Spleen (tissue), 11 donors: ENCODE measurements around the gene ZC3H12D. TPM values are rescaled to one million over a fixed set of nuclear protein-coding genes. Genes with fewer than 3 reads are reported as not detected.
"Not testable (repeated sequence)": the region's sequence is repeated elsewhere in the genome, so short reads cannot be mapped to it uniquely, and the experiment has no call there.

Source experiments
- DNase-seq: peaks from one replicate; pipeline ENCODE4 v3.0.0-alpha.2; 2020
- H3K27ac ChIP-seq, 8 donors: fragments of 200-600 bp; sonication (generic) in 7 of 8; 1 replicate in 4 of 8; 2 replicates in 4 of 8; pipeline versions ENCODE4 v1.5.0 to v1.8.0; 2016 to 2021; ENCODE audit warnings: inconsistent platforms in 4 of 8, mild to moderate bottlenecking in 4 of 8, moderate library complexity in 1 of 8
- H3K27me3 ChIP-seq, 7 donors: fragments of 200-600 bp; sonication (generic) in 6 of 7; replicated peaks in 1 of 7; 1 replicate in 4 of 7; 2 replicates in 3 of 7; pipeline versions ENCODE4 v1.5.0 to v1.8.0; 2016 to 2021; ENCODE audit warnings: inconsistent platforms in 3 of 7, mild to moderate bottlenecking in 1 of 7
- H3K36me3 ChIP-seq, 6 donors: fragments of 200-600 bp; sonication (generic) in 5 of 6; 1 replicate in 4 of 6; 2 replicates in 2 of 6; pipeline versions ENCODE4 v1.5.0 to v1.8.0; 2016 to 2021; ENCODE audit warnings: inconsistent platforms in 2 of 6
- H3K4me1 ChIP-seq, 6 donors: fragments of 200-600 bp; sonication (generic) in 5 of 6; 1 replicate in 3 of 6; 2 replicates in 3 of 6; pipeline versions ENCODE4 v1.5.0 to v1.8.0; 2016 to 2021; ENCODE audit warnings: inconsistent platforms in 3 of 6
- H3K4me3 ChIP-seq, 8 donors: fragments of 200-600 bp; sonication (generic) in 7 of 8; 1 replicate in 4 of 8; 2 replicates in 4 of 8; pipeline versions ENCODE4 v1.5.0 to v1.8.0; 2016 to 2021; ENCODE audit warnings: inconsistent platforms in 4 of 8, mild to moderate bottlenecking in 4 of 8, moderate library complexity in 2 of 8
- H3K9me3 ChIP-seq, 8 donors: fragments of 200-600 bp; sonication (generic) in 7 of 8; 1 replicate in 4 of 8; 2 replicates in 4 of 8; pipeline versions ENCODE4 v1.5.0 to v1.8.0; 2016 to 2021; ENCODE audit warnings: inconsistent platforms in 4 of 8
- POLR2A ChIP-seq, 3 donors: fragments of 450-650 bp; IDR thresholded peaks; one replicate each; pipeline ENCODE4 v1.5.1; 2017; ENCODE audit warnings: antibody characterized with exemption in 3 of 3, mild to moderate bottlenecking in 1 of 3
- POLR2AphosphoS5 ChIP-seq, 3 donors: sonication (generic); formaldehyde crosslinking; IDR thresholded peaks; one replicate each; pipeline ENCODE4 v1.5.1; 2017; ENCODE audit warnings: antibody characterized with exemption in 3 of 3
- WGBS, 5 donors: extraction: QIAGEN DNeasy Blood & Tissue Kit in 3 of 5; methylation state at CpG; one replicate each; pipeline versions ENCODE4 v1.1.5 to v1.1.7; 2013 to 2018; 5-methylcytosine and 5-hydroxymethylcytosine counted together
- intact Hi-C: fragments of 100-400 bp; cut with DNase I; formaldehyde crosslinking; loops from one replicate; pipeline ENCODE4 v1.15.0; 2023; ENCODE audit warnings: low total_unique reads
- polyA plus RNA-seq, 3 donors: library from polyadenylated mRNA; stranded (reverse); fragments of 200-250 nt; gene quantifications; one replicate each; pipeline ENCODE4 v1.2.1, GENCODE V29; 2013
- total RNA-seq, 7 donors: library from RNA; depleted of rRNA in 3 of 7; stranded (reverse); fragments of >200 nt in 3 of 7; fragmentation: NEBNext Ultra II Directional in 4 of 7; extraction: Animal tissue kit (Norgen Biotek cat#: 25700) in 4 of 7; gene quantifications; one replicate each; pipeline versions ENCODE4 v1.1.0 to v1.2.1, GENCODE V29; 2016 to 2021
- TF ChIP-seq, protein P1 (sequence below), 11 experiments: fragments of 200-600 bp in 7 of 11; fragments of 450-650 bp in 4 of 11; sonication (generic) in 4 of 11; IDR thresholded peaks in 8 of 11; conservative IDR thresholded peaks in 3 of 11; 1 replicate in 7 of 11; 2 replicates in 4 of 11; pipeline versions ENCODE4 v1.4.0 to v1.8.0; 2016 to 2021; ENCODE audit warnings: antibody characterized with exemption in 11 of 11, inconsistent platforms in 4 of 11, mild to moderate bottlenecking in 1 of 11
- donor health status: healthy with polysubstance abuse.
- donor health status: DM: no; HTN: no; CAD: no; lungs with moderate emphysema.
- donor health status: DM: no; HTN: no; CAD: no.
- donor health status: Bipolar disorder and iron deficiency.
- donor health status: healthy.
- donor health status: DM: no; HTN: no; CAD: no.
- donor health status: DM: yes; HTN: yes; CAD: no.

The ZC3H12D gene
- total and polyA plus RNA-seq, 10 donors, result 15.2 to 38.4 (median 22.8) TPM

DNA sequence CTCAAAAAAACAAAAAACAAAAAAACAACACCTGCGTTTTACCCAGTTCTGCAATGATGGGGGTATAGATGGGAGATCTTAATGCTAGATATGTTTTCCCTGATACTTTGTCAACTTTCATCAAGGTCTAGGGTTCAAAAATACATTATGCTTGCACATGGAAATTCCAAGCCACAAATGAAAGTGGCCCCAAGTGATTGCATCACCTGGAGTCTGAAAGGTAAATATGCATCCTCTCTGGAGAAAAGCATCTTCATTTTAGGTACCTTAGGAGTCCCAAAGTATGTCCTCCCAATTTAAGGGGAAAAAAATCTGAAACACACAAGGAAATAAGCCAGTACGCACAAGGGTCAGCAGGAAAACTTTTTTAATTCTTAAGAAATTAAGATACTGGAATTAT, 12.6 kb upstream of the ZC3H12D start:
- intact Hi-C loops, result no loop called here
- WGBS, 5 donors, result 88 to 97% (median 92%) methylated on average over 2 of the region's 2 CpGs
- H3K27me3 ChIP-seq, result no peaks in the 10 kb centered on the region

DNA sequence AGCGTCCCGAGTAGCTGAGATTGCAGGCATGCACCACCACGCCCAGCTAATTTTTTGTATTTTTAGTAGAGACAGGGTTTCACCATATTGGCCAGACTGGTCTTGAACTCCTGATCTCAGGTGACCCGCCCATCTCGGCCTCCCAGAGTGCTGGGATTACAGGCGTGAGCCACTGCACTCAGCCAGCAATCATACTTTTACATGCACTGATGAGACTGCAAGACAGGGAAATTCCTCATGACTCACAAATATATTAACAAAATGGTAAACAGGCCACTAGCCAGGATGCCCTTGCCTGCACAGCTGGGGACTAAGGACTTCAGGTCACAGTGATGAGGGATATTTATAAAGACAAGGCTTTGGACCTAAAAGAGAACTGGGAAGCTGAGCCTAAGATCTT, 11.8 kb upstream of the ZC3H12D start:
- H3K36me3 ChIP-seq, H3K27me3 ChIP-seq, DNase-seq, H3K9me3 ChIP-seq, H3K27ac ChIP-seq, intact Hi-C loops, H3K4me3 ChIP-seq: not testable (repeated sequence)
- WGBS, 5 donors, result 81 to 93% (median 88%) methylated on average over 6 of the region's 6 CpGs
- H3K4me1 ChIP-seq, result peaks cover 0 to 33% (median 5%) of the 10 kb centered on the region in 6 donors

More for the DNA sequence above, 12.6 kb upstream of the ZC3H12D start:
- no peak for TF ChIP-seq POLR2AphosphoS5 (IDR thresholded peaks at IDR 0.05)
- TF ChIP-seq, protein P1, sequence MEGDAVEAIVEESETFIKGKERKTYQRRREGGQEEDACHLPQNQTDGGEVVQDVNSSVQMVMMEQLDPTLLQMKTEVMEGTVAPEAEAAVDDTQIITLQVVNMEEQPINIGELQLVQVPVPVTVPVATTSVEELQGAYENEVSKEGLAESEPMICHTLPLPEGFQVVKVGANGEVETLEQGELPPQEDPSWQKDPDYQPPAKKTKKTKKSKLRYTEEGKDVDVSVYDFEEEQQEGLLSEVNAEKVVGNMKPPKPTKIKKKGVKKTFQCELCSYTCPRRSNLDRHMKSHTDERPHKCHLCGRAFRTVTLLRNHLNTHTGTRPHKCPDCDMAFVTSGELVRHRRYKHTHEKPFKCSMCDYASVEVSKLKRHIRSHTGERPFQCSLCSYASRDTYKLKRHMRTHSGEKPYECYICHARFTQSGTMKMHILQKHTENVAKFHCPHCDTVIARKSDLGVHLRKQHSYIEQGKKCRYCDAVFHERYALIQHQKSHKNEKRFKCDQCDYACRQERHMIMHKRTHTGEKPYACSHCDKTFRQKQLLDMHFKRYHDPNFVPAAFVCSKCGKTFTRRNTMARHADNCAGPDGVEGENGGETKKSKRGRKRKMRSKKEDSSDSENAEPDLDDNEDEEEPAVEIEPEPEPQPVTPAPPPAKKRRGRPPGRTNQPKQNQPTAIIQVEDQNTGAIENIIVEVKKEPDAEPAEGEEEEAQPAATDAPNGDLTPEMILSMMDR (IDR thresholded peaks at IDR 0.05 in 8 of 11, conservative IDR thresholded peaks at IDR 0.05 in 3 of 11), result no peak
- TF ChIP-seq POLR2A (IDR thresholded peaks at IDR 0.05), result no peak
- Histone ChIP-seq H3K36me3 (no peaks in the 10 kb centered on the region), H3K4me3 (no peak overlapping the region), H3K27ac (no peak overlapping the region), H3K4me1 (peaks cover 0 to 33% (median 5%) of the 10 kb centered on the region in 6 donors), H3K9me3 (no peaks in the 10 kb centered on the region)
- no peak for DNase-seq

- intact Hi-C loops, H3K27me3 ChIP-seq, DNase-seq, H3K36me3 ChIP-seq, H3K9me3 ChIP-seq: not testable (repeated sequence)
- Histone ChIP-seq H3K4me1 (peaks cover 0 to 33% (median 5%) of the 10 kb centered on the region in 6 donors), H3K27ac (peak overlapping the region in 5 of 8 donors; percentile 2 to 46 (median 26)), H3K4me3 (peak overlapping the region in 2 of 8 donors; percentile 5 to 43)
- 69 to 94% (median 82%) methylated on average over 10 to 11 of the region's 11 CpGs for WGBS, 5 donors
Observed at GRCh38 chr6:149495349-149496016, 10.7 kb upstream of the ZC3H12D start.

GRCh38 chr6:149494810-149495209, 10.0 kb upstream of the ZC3H12D start:
- WGBS, 5 donors, result 57 to 80% (median 74%) methylated on average over 4 of the region's 4 CpGs
- DNase-seq, H3K9me3 ChIP-seq, H3K27me3 ChIP-seq, intact Hi-C loops, H3K36me3 ChIP-seq: not testable (repeated sequence)
- H3K4me3 ChIP-seq, result peak overlapping the region in 1 of 8 donors; percentile 43
- H3K27ac ChIP-seq, result peak overlapping the region in 3 of 8 donors; percentile 10 to 46 (median 26)
- H3K4me1 ChIP-seq, result peaks cover 0 to 33% (median 5%) of the 10 kb centered on the region in 6 donors

DNA sequence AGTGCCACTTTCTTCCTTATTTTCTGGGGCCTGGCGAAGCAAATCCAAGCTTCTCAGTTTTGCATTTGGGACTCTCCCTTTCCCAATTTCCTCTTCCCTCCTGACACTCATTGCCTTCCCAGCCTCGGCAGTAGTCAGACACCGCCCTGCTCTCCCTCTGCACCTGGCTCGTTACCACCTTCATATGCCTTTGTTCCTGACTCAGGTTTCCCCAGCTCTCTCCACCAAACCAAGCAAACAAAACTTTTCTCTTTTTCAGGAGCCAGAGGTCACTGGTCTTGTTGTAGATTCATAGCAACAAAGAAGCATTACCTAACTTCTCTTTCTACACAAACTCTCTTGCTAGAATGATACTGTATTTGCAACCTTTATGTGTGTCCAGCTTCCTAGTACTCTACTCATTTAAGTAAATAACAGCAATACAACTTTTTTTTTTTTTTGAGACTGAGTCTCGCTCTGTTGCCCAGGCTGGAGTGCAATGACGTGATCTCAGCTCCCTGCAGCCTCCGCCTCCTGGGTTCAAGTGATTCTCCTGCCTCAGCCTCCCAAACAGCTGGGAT, 9.0 kb upstream of the ZC3H12D start:
- Histone ChIP-seq H3K27ac (no peak overlapping the region), H3K4me3 (no peak overlapping the region), H3K4me1 (peaks cover 0 to 38% (median 9%) of the 10 kb centered on the region in 6 donors), H3K9me3 (no peaks in the 10 kb centered on the region), H3K27me3 (no peaks in the 10 kb centered on the region), H3K36me3 (no peaks in the 10 kb centered on the region)
- WGBS, 5 donors, result 76 to 90% (median 81%) methylated on average over 7 of the region's 7 CpGs
- intact Hi-C loops, result no loop called here
- DNase-seq, result no peak
- TF ChIP-seq POLR2AphosphoS5 (IDR thresholded peaks at IDR 0.05) (no peak), POLR2A (IDR thresholded peaks at IDR 0.05) (no peak)
- TF ChIP-seq, protein P1 (IDR thresholded peaks at IDR 0.05 in 8 of 11, conservative IDR thresholded peaks at IDR 0.05 in 3 of 11), result no peak
